GM23338 (cell line): Measurements from ENCODE around the gene CARMIL1. TPM values are rescaled to one million over a fixed set of nuclear protein-coding genes. Genes with fewer than 3 reads are reported as not detected.

ENCODE experiments used
- JUNB ChIP-seq: IDR thresholded peaks from one replicate; pipeline ENCODE4 v1.6.1; 2016; ENCODE audit warnings: antibody characterized with exemption; ENCODE audit not compliant: unreplicated experiment
- NANOG ChIP-seq: IDR thresholded peaks from 2 replicates; pipeline ENCODE4 v1.6.1; 2016; ENCODE audit warnings: antibody characterized with exemption, borderline replicate concordance
- POLR2AphosphoS5 ChIP-seq: IDR thresholded peaks from 2 replicates; pipeline ENCODE4 v1.6.1; 2016; ENCODE audit warnings: antibody characterized with exemption, low read depth
- ZNF114 ChIP-seq: fragments of 250-450 bp; sonication (Bioruptor Pico); IDR thresholded peaks from 2 replicates; pipeline ENCODE4 v1.5.0; 2020; ENCODE audit warnings: mild to moderate bottlenecking, moderate library complexity
- ZNF331 ChIP-seq: fragments of 250-450 bp; sonication (Bioruptor Pico); IDR thresholded peaks from 2 replicates; pipeline ENCODE4 v1.5.0; 2020; ENCODE audit warnings: low read depth, mild to moderate bottlenecking, moderate library complexity
- polyA plus RNA-seq: library from polyadenylated mRNA; unstranded; fragments of >200 nt; fragmentation: Nextera tagmentation; extraction: Ambion mirVana; gene quantifications from 2 replicates; pipeline ENCODE4 v1.2.1, GENCODE V29; 2016
- total RNA-seq: library from RNA; depleted of rRNA; stranded (reverse); fragments of >200 nt; shearing (Covaris generic); gene quantifications from 2 replicates; pipeline ENCODE4 v1.2.3, GENCODE V29; 2014
- TF ChIP-seq, protein P1 (sequence below): fragments of 250-450 bp; sonication (Bioruptor Pico); IDR thresholded peaks from 2 replicates; pipeline ENCODE4 v1.5.0; 2020; ENCODE audit warnings: mild to moderate bottlenecking, moderate library complexity
- TF ChIP-seq, protein P2 (sequence below): IDR thresholded peaks from 2 replicates; pipeline ENCODE4 v1.6.1; 2016; ENCODE audit warnings: antibody characterized with exemption
- TF ChIP-seq, protein P3 (sequence below), 2 experiments: fragments of 200-600 bp in 1 of 2; sonication (generic) in 1 of 2; conservative IDR thresholded peaks; 2 replicates each; pipeline versions ENCODE4 v1.5.1 to v1.6.1; 2016 to 2017; ENCODE audit warnings: antibody characterized with exemption in 2 of 2, low read depth in 2 of 2, mild to moderate bottlenecking in 2 of 2, moderate library complexity in 1 of 2

Gene CARMIL1
- total and polyA plus RNA-seq, 2 experiments from 2014 or later = 43.2 to 66.9 TPM

DNA sequence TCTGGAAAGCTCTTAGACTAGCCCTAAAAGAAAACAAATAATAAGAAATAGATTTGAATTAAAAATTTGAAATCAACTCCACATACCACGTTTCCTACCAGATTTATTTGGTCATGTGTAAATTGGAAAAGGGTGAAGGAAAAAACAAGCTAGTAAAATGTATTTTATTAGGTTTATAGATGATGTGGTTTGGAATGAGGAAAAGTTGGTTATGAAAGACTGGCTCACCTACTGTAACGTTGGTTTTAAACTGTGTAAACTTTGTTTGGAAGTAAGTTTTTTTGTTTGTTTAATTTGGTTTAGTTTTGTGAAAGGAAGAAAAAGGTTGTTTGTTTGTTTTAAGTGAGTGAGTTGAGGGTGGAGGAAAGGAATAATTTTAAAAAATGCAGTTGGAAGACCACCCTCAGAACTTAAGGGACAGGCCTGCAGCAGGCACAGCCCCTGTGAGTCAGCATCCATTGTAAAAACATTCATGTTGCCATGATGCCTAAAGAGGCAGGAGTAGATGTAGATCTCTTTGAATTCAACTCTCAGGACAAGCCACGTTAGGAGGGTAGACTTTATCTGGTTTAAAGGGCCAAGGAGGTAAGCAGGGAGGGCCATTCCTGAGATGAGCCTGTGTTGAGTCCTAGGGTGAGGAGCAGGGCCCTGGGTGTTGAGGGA lies 279.1 kb downstream of the CARMIL1 start (continued):
- TF ChIP-seq, protein P1, sequence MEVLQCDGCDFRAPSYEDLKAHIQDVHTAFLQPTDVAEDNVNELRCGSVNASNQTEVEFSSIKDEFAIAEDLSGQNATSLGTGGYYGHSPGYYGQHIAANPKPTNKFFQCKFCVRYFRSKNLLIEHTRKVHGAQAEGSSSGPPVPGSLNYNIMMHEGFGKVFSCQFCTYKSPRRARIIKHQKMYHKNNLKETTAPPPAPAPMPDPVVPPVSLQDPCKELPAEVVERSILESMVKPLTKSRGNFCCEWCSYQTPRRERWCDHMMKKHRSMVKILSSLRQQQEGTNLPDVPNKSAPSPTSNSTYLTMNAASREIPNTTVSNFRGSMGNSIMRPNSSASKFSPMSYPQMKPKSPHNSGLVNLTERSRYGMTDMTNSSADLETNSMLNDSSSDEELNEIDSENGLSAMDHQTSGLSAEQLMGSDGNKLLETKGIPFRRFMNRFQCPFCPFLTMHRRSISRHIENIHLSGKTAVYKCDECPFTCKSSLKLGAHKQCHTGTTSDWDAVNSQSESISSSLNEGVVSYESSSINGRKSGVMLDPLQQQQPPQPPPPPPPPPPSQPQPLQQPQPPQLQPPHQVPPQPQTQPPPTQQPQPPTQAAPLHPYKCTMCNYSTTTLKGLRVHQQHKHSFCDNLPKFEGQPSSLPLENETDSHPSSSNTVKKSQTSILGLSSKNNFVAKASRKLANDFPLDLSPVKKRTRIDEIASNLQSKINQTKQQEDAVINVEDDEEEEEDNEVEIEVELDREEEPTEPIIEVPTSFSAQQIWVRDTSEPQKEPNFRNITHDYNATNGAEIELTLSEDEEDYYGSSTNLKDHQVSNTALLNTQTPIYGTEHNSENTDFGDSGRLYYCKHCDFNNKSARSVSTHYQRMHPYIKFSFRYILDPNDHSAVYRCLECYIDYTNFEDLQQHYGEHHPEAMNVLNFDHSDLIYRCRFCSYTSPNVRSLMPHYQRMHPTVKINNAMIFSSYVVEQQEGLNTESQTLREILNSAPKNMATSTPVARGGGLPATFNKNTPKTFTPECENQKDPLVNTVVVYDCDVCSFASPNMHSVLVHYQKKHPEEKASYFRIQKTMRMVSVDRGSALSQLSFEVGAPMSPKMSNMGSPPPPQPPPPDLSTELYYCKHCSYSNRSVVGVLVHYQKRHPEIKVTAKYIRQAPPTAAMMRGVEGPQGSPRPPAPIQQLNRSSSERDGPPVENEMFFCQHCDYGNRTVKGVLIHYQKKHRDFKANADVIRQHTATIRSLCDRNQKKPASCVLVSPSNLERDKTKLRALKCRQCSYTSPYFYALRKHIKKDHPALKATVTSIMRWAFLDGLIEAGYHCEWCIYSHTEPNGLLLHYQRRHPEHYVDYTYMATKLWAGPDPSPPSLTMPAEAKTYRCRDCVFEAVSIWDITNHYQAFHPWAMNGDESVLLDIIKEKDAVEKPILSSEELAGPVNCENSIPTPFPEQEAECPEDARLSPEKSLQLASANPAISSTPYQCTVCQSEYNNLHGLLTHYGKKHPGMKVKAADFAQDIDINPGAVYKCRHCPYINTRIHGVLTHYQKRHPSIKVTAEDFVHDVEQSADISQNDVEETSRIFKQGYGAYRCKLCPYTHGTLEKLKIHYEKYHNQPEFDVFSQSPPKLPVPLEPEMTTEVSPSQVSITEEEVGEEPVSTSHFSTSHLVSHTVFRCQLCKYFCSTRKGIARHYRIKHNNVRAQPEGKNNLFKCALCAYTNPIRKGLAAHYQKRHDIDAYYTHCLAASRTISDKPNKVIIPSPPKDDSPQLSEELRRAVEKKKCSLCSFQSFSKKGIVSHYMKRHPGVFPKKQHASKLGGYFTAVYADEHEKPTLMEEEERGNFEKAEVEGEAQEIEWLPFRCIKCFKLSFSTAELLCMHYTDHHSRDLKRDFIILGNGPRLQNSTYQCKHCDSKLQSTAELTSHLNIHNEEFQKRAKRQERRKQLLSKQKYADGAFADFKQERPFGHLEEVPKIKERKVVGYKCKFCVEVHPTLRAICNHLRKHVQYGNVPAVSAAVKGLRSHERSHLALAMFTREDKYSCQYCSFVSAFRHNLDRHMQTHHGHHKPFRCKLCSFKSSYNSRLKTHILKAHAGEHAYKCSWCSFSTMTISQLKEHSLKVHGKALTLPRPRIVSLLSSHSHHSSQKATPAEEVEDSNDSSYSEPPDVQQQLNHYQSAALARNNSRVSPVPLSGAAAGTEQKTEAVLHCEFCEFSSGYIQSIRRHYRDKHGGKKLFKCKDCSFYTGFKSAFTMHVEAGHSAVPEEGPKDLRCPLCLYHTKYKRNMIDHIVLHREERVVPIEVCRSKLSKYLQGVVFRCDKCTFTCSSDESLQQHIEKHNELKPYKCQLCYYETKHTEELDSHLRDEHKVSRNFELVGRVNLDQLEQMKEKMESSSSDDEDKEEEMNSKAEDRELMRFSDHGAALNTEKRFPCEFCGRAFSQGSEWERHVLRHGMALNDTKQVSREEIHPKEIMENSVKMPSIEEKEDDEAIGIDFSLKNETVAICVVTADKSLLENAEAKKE (CRISPR knock-in tag) = no peak
- TF ChIP-seq NANOG (no peak), POLR2AphosphoS5 (no peak), ZNF331 (no peak), JUNB (no peak), ZNF114 (no peak)
- TF ChIP-seq, protein P2, sequence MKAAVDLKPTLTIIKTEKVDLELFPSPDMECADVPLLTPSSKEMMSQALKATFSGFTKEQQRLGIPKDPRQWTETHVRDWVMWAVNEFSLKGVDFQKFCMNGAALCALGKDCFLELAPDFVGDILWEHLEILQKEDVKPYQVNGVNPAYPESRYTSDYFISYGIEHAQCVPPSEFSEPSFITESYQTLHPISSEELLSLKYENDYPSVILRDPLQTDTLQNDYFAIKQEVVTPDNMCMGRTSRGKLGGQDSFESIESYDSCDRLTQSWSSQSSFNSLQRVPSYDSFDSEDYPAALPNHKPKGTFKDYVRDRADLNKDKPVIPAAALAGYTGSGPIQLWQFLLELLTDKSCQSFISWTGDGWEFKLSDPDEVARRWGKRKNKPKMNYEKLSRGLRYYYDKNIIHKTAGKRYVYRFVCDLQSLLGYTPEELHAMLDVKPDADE = no peak
- TF ChIP-seq, protein P3, sequence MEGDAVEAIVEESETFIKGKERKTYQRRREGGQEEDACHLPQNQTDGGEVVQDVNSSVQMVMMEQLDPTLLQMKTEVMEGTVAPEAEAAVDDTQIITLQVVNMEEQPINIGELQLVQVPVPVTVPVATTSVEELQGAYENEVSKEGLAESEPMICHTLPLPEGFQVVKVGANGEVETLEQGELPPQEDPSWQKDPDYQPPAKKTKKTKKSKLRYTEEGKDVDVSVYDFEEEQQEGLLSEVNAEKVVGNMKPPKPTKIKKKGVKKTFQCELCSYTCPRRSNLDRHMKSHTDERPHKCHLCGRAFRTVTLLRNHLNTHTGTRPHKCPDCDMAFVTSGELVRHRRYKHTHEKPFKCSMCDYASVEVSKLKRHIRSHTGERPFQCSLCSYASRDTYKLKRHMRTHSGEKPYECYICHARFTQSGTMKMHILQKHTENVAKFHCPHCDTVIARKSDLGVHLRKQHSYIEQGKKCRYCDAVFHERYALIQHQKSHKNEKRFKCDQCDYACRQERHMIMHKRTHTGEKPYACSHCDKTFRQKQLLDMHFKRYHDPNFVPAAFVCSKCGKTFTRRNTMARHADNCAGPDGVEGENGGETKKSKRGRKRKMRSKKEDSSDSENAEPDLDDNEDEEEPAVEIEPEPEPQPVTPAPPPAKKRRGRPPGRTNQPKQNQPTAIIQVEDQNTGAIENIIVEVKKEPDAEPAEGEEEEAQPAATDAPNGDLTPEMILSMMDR (conservative IDR thresholded peaks at IDR 0.05; ENCODE audit: low read depth in 2 of 2) = no peak
